Frontal cortex (tissue), 4 donors: Measurements from ENCODE around the gene CCDC47. TPM values are rescaled to one million over a fixed set of nuclear protein-coding genes. Genes with fewer than 3 reads are reported as not detected.
A peak's percentile ranks its signal among the peaks of the same experiment; 100 is the strongest.
"Not testable (repeated sequence)": the region's sequence is repeated elsewhere in the genome, so short reads cannot be mapped to it uniquely, and the experiment has no call there.

Experiments used
- DNase-seq, 2 donors: peaks; one replicate each; pipeline ENCODE4 v3.0.0; 2012; ENCODE audit warnings: low spot score in 2 of 2
- FAIRE-seq: peaks from 2 replicates; lab custom pipeline; 2012; peaks lifted over from hg19 to GRCh38; lab: Jason Lieb, UNC
- total RNA-seq: library from RNA; depleted of rRNA; stranded (reverse); fragments of >200 nt; gene quantifications from one replicate; pipeline ENCODE4 v1.2.3, GENCODE V29; 2014
- donor health status: control.
- donor health status: control.
- donor health status: control.

CCDC47 gene, protein sequence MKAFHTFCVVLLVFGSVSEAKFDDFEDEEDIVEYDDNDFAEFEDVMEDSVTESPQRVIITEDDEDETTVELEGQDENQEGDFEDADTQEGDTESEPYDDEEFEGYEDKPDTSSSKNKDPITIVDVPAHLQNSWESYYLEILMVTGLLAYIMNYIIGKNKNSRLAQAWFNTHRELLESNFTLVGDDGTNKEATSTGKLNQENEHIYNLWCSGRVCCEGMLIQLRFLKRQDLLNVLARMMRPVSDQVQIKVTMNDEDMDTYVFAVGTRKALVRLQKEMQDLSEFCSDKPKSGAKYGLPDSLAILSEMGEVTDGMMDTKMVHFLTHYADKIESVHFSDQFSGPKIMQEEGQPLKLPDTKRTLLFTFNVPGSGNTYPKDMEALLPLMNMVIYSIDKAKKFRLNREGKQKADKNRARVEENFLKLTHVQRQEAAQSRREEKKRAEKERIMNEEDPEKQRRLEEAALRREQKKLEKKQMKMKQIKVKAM
- total RNA-seq: 49.3 TPM

GRCh38 chr17:63773272-63774140, at the start of gene CCDC47:
Gene CCDC47 (minus strand): TSS chr17:63773597. CDS start chr17:63766175, 7,422 bp downstream.
- peak; percentile 99 for DNase-seq
- peak; percentile 68 for FAIRE-seq

GRCh38 chr17:63822537-63822936, 49.1 kb upstream of the CCDC47 start:
- DNase-seq (no peak), FAIRE-seq (no peak)

DNA sequence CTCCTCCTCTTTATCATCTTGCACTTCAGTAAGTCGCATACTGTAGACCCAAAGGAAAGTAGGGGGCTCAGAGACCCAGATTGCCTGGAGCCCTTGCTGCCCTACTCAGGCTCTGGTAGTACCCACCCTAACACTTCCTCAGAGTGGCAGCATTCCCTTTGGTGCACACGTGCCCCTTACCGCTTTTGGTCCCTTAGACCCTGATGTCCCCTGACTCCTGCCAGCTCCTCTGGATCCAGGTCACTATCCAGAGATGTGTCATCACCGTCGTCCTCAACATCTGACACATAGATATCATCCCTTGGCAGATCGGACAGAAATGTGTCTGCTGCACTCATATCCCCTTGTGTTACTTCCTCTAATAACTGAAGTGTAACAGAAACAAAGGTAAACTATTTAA, 48.4 kb upstream of the CCDC47 start:
- FAIRE-seq: no peak
- no peak for DNase-seq

DNA sequence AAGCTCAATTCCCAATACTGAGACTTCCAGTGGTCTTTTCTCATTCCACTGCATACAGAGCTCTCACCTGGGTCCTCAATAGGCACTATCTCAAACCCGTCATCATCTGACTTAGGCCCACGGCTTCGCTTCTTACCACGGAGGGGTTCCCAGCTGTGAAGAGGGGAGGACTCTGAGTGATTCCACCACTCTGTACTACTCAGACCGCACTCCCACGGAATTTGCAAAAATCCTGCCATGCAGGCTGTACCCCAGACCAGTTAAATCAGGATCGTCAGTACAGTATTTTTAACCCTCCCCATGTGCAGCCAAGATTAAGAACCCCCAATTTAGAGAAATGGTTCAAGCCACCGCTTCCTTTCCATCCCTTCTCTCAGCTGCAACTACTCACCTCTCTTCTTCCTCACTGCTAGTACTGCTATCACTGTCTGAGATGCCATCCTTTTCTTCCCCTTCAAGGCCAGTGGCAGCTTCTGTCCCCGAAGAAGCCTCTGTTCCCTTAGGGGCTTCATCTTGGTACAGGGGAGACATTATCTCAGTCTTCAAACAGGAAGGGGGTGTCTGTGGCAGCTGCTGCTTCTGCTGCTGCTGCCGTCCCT, 47.7 kb upstream of the CCDC47 start:
- DNase-seq (no peak), FAIRE-seq (no peak)

DNA sequence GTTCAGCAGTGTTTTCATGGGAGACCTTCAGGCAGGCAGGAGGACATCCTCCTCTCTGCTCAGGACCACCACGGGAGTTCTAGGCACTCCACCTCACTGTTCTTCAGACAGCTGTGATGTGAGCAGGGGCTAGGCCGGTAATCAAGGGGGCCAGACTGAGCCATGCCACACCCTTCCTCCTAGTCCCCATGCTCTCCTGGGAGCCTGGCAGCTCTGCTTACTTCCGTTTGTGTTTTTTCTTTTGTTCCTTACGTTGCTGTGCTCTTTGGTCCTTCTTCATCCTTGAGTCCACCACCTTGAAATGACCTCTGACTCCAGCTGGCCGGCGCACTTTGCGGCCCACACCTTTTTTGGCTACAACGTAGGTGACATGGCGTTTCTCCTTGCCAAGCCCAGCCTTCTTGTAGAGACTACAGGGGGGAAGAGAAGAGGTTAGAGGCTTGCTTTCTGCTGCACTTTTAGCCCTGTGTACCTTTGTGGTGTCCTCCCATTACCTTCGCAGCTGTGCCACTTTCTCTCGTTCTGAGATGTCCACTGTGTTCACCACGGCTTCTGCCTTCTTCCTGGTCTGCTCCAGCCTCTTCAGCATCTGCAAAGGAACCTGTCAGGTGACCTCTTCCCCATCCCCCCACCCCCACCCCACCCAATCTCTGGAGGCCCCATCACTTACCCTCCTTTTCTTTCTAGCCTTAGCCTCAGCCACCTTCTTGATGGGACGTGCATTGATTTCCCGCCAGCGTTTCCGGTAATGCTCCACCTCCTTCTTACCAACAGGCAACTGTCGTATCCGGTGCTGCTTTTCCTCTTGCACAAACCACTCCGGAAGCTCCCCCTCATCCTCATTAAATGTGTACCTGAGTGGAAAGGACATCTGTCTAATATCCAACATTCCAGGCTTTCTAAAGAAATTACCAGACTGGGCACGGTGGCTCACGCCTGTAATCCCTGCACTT, 46.5 kb upstream of the CCDC47 start:
- no peak for FAIRE-seq

DNA sequence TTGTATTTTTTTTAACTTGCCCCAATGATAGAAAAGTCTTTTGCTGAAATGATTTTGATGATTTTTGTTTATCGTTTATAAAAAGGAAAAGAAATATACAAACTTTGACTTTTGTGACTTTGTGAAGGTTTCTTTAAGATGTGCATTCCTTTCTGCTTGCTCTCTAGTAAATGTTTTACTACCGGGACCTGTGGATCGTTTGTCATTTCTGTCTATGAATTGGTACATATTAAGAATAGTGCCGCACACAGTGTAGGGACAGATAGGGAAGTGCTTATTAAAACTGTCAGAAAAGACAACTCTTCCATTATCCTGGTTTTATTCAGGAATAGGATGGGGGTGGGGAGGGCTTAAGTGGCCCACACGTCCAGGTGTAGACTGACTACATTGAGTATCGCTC, 45.7 kb upstream of the CCDC47 start:
- DNase-seq: no peak
- FAIRE-seq: no peak

More for the DNA sequence above, 46.5 kb upstream of the CCDC47 start:
- no peak for DNase-seq

GRCh38 chr17:63817736-63818385, 44.5 kb upstream of the CCDC47 start:
- FAIRE-seq (no peak), DNase-seq (no peak)

DNA sequence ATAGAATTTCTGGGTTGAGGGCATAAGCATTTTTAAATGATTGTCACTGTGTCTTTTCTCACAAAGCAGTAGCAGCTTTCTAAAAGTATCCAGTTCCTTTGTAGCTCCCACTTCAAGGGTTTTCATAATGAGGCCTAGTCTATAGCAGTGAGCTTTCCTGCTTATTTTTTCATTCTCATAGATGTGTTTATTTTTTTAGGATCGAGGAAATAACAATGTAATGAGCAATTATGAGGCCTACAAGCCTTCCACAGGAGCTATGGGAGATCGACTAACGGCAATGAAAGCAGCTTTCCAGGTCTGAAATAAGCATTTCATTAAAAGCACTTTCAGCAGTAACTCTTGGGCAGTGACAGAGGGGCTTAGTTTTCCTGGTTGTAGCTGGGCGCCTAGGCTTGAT, 43.3 kb upstream of the CCDC47 start:
- DNase-seq (no peak), FAIRE-seq (no peak)

- FAIRE-seq: no peak
- no peak for DNase-seq
Measured at GRCh38 chr17:63816123-63816522, 42.7 kb upstream of the CCDC47 start.

GRCh38 chr17:63809970-63810369, 36.6 kb upstream of the CCDC47 start:
- FAIRE-seq (no peak), DNase-seq (no peak)

DNA sequence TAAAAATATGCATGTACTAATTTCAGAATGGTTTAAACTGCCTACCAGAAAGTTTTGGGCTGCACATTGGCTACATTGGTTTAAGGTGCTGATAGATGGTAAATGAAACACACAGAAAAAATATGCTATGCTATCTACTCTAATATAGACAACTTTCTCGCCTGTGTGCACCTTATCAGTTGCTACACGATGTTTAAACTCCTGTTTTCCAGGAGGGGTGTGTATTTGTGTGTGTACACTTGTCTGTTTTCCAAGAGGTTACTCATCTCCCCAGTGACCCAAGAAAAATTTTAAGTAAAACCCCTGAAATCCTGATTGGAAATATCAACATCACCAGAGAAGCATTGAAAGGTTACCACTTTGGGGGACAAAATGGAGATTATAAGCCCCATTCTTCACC, 32.2 kb upstream of the CCDC47 start:
- DNase-seq: no peak
- FAIRE-seq: no peak

DNA sequence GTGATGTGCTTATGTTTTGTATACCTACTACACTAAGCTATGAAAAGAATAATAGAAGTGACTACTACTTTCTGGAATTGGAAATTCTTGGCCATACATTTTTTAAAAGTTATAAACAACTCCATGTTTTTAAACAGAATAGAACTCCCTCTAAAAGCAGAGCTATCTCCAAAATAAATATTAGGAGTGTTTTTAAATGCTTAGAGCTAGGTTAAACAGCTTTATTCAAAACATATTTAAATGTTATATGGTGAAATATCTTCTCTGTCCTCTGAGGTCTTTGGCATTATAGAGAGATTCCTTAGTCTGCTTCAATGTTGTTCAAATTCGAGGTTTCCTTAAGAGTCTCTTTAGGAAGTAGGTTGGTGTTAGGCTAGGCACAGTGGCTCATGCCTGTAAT, 30.9 kb upstream of the CCDC47 start:
- DNase-seq (no peak), FAIRE-seq (no peak)

DNA sequence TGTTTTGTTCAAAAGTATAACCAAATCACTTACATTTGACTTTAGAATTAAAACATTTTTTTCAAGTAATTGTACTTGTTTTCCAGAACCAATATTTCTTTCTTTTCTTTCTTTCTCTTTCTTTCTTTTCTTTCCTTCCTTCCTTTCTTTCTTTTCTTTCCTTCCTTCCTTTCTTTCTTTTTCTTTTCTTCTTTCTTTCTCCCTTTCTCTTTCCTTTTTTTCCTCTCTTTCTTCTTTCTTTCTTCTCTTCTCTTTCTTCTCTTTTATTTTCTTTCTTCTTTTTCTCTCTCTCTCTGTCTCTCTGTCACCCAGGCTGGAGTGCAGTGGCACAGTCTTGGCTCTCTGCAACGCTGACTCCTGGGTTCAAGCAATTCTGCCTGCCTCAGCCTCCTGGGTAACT, 27.4 kb upstream of the CCDC47 start:
- DNase-seq (no peak), FAIRE-seq (no peak)

GRCh38 chr17:63798572-63799106, 25.2 kb upstream of the CCDC47 start:
- FAIRE-seq (no peak), DNase-seq (no peak)

DNA sequence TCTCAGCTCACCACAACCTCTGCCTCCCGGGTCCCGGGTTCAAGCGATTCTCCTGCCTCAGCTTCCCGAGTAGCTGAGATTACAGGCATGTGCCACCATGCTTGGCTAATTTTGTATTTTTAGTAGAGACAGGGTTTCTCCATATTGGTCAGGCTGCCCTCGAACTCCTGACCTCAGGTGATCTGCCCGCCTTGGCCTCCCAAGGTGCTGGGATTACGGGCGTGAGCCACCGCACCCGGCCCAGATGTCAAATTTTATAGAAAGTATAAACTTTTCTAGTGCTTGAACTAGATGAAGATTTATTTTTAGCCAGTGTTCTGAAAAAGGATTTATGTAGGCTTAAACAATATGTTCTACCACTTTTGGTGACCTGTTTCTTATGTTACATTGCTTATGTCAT, 23.0 kb upstream of the CCDC47 start:
- not testable (repeated sequence) for DNase-seq, FAIRE-seq

DNA sequence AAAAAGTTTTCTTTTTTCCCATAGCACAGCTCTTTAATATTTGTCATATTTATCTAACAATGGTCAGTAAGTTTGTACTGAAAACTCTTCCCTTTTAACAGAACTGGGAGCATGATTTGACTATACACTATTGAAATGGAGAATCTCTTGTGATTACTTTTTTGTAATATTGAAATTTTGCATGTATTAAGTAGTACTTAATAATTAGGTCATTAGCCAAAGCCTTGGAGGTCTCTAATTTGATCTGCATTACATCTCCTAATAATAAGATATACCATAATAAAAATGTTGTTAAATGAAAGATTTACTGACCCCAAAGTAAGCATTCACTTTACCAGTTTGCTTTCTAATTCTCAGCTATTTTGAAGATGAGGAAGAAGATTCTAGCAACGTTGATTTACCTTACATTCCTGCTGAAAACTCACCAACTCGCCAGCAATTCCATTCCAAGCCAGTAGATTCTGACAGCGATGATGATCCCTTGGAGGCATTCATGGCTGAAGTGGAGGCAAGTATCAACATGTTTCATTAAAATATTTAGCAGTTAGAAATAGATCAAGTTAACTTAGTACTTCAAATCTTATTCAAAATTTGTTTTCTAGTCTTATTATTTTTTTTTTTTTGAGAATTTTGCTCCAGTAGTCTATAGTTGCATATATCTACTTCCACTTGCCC, 18.8 kb upstream of the CCDC47 start:
- FAIRE-seq: no peak
- DNase-seq: no peak

DNA sequence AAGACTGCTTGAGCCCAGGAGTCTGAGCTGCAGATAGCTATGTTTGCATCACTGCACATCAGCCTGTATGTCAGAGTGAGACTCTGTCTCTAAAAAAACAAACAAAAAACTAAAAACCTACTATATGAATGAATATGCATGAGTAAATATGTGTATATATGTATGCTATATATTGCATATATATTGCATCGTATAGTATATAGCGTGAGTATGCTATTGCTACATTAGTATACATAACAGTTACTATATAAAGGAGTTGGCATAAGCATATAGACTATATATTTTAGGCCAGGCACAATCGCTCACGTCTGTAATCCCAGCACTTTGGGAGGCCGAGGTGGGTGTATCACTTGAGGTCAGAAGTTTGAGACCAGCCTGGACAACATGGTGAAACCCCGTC, 16.7 kb upstream of the CCDC47 start:
- no peak for FAIRE-seq

More for the DNA sequence above, 16.7 kb upstream of the CCDC47 start:
- no peak for DNase-seq
